Measurements from ENCODE around the gene NALCN. TPM values are rescaled to one million over a fixed set of nuclear protein-coding genes. Genes with fewer than 3 reads are reported as not detected.

NALCN gene
- total RNA-seq, 1 donor from 2014 or later = 18.5 TPM

- Histone ChIP-seq H3K27me3 (no peaks in the 10 kb centered on the region), H3K27ac (no peak overlapping the region), H3K4me1 (no peaks in the 10 kb centered on the region), H3K36me3 (peaks cover 0 to 7% of the 10 kb centered on the region in 2 donors), H3K9me3 (no peaks in the 10 kb centered on the region), H3K4me3 (no peak overlapping the region)
- TF ChIP-seq CTCF (IDR thresholded peaks at IDR 0.05) = no peak
- intact Hi-C loops (cut with DNase I) = no loop called here
- no peak for DNase-seq (ENCODE audit: low spot score in 2 of 2)
Measured at GRCh38 chr13:101115762-101116171, 300.5 kb downstream of the NALCN start.

GRCh38 chr13:101111894-101112293, 304.4 kb downstream of the NALCN start:
- intact Hi-C loops (cut with DNase I) = no loop called here
- no peak for DNase-seq (ENCODE audit: low spot score in 2 of 2)
- no peak overlapping the region for H3K27ac ChIP-seq
- H3K4me1 ChIP-seq = no peaks in the 10 kb centered on the region
- no peaks in the 10 kb centered on the region for H3K9me3 ChIP-seq
- no peaks in the 10 kb centered on the region for H3K27me3 ChIP-seq
- H3K36me3 ChIP-seq = peaks cover 7 to 18% of the 10 kb centered on the region in 2 donors
- no peak for TF ChIP-seq CTCF (IDR thresholded peaks at IDR 0.05)
- H3K4me3 ChIP-seq = no peak overlapping the region

- peaks cover 8 to 39% of the 10 kb centered on the region in 2 donors for H3K36me3 ChIP-seq
- H3K4me3 ChIP-seq = no peak overlapping the region
- no peaks in the 10 kb centered on the region for H3K9me3 ChIP-seq
- H3K27me3 ChIP-seq = no peaks in the 10 kb centered on the region
- no peaks in the 10 kb centered on the region for H3K4me1 ChIP-seq
- no peak for DNase-seq (ENCODE audit: low spot score in 2 of 2)
- TF ChIP-seq CTCF (IDR thresholded peaks at IDR 0.05) = no peak
- no peak overlapping the region for H3K27ac ChIP-seq
- intact Hi-C loops (cut with DNase I) = no loop called here
Measured at GRCh38 chr13:101109005-101109404, 307.3 kb downstream of the NALCN start.

- Histone ChIP-seq H3K27me3 (no peaks in the 10 kb centered on the region), H3K36me3 (peaks cover 3 to 29% of the 10 kb centered on the region in 2 donors), H3K9me3 (no peaks in the 10 kb centered on the region), H3K4me3 (no peak overlapping the region), H3K27ac (no peak overlapping the region), H3K4me1 (no peaks in the 10 kb centered on the region)
- no peak for TF ChIP-seq CTCF (IDR thresholded peaks at IDR 0.05)
- intact Hi-C loops (cut with DNase I) = no loop called here
- DNase-seq (ENCODE audit: low spot score in 2 of 2) = no peak
Measured at GRCh38 chr13:101098873-101099272, 317.4 kb downstream of the NALCN start.

- intact Hi-C loops (cut with DNase I) = no loop called here
Measured at GRCh38 chr13:101092985-101093384, 323.3 kb downstream of the NALCN start.

More at GRCh38 chr13:101092985-101093384, 323.3 kb downstream of the NALCN start:
- no peak for DNase-seq (ENCODE audit: low spot score in 2 of 2)
- Histone ChIP-seq H3K9me3 (no peaks in the 10 kb centered on the region), H3K27me3 (no peaks in the 10 kb centered on the region), H3K36me3 (peaks cover 0 to 23% of the 10 kb centered on the region in 2 donors), H3K27ac (no peak overlapping the region), H3K4me3 (no peak overlapping the region), H3K4me1 (no peaks in the 10 kb centered on the region)
- no peak for TF ChIP-seq CTCF (IDR thresholded peaks at IDR 0.05)
